H9 (cell line): Measurements from ENCODE around the gene COL18A1. TPM values are rescaled to one million over a fixed set of nuclear protein-coding genes. Genes with fewer than 3 reads are reported as not detected.

ENCODE experiments used
- DNase-seq: peaks from one replicate; pipeline ENCODE4 v3.0.0-alpha.2; 2017
- H2AFZ ChIP-seq: one replicate; pipeline ENCODE4 v1.6.1; 2013; ENCODE audit warnings: mild to moderate bottlenecking, low read length, control low read depth, moderate library complexity
- H2AK5ac ChIP-seq: 2 replicates; pipeline ENCODE4 v1.6.1; 2013; ENCODE audit warnings: low read length, control low read depth, mixed read lengths; ENCODE audit not compliant: insufficient read length
- H2BK120ac ChIP-seq: one replicate; pipeline ENCODE4 v1.6.1; 2013; ENCODE audit warnings: low read depth, mild to moderate bottlenecking, low read length, control low read depth, inconsistent platforms; ENCODE audit not compliant: poor library complexity, severe bottlenecking
- H2BK12ac ChIP-seq: 2 replicates; pipeline ENCODE4 v1.6.1; 2013; ENCODE audit warnings: low read length, control low read depth, mixed read lengths, low read depth; ENCODE audit not compliant: insufficient read length
- H2BK15ac ChIP-seq: 2 replicates; pipeline ENCODE4 v1.6.1; 2013; ENCODE audit warnings: low read depth, low read length, control low read depth
- H2BK20ac ChIP-seq: one replicate; pipeline ENCODE4 v1.6.1; 2013; ENCODE audit warnings: low read depth, mild to moderate bottlenecking, low read length, control low read depth, inconsistent platforms; ENCODE audit not compliant: poor library complexity, severe bottlenecking
- H2BK5ac ChIP-seq: 2 replicates; pipeline ENCODE4 v1.6.1; 2013; ENCODE audit warnings: low read length, control low read depth, mixed read lengths; ENCODE audit not compliant: insufficient read length
- H3K14ac ChIP-seq: 2 replicates; pipeline ENCODE4 v1.6.1; 2013; ENCODE audit warnings: low read length, control low read depth; ENCODE audit not compliant: insufficient read depth
- H3K18ac ChIP-seq: 2 replicates; pipeline ENCODE4 v1.6.1; 2013; ENCODE audit warnings: low read depth, mild to moderate bottlenecking, mixed read lengths, low read length, control low read depth; ENCODE audit not compliant: insufficient read length
- H3K23ac ChIP-seq: 2 replicates; pipeline ENCODE4 v1.6.1; 2013; ENCODE audit warnings: low read length, control low read depth, mixed read lengths, low read depth; ENCODE audit not compliant: insufficient read length
- H3K23me2 ChIP-seq: 2 replicates; pipeline ENCODE4 v1.6.1; 2013; ENCODE audit warnings: low read depth, mild to moderate bottlenecking, mixed read lengths, low read length, control low read depth; ENCODE audit not compliant: insufficient read length, poor library complexity, severe bottlenecking
- H3K27ac ChIP-seq: 2 replicates; pipeline ENCODE4 v1.5.1; 2013; ENCODE audit warnings: low read length, control low read depth, mixed read lengths, low read depth; ENCODE audit not compliant: insufficient read length
- H3K27me3 ChIP-seq: 2 replicates; pipeline ENCODE4 v1.6.1; 2013; ENCODE audit warnings: low read length, control low read depth, inconsistent platforms; ENCODE audit not compliant: insufficient read depth
- H3K4ac ChIP-seq: 2 replicates; pipeline ENCODE4 v1.6.1; 2013; ENCODE audit warnings: low read depth, mild to moderate bottlenecking, control low read depth, inconsistent platforms, low read length, moderate library complexity
- H3K4me1 ChIP-seq: 2 replicates; pipeline ENCODE4 v1.6.1; 2013; ENCODE audit warnings: low read length, control low read depth, inconsistent platforms; ENCODE audit not compliant: insufficient read depth
- H3K4me2 ChIP-seq: 2 replicates; pipeline ENCODE4 v1.6.1; 2013; ENCODE audit warnings: low read length, control low read depth, mixed read lengths; ENCODE audit not compliant: insufficient read length, insufficient read depth
- H3K56ac ChIP-seq: 2 replicates; pipeline ENCODE4 v1.6.1; 2013; ENCODE audit warnings: low read depth, mild to moderate bottlenecking, mixed read lengths, low read length, control low read depth; ENCODE audit not compliant: insufficient read length
- H3K79me1 ChIP-seq: 2 replicates; pipeline ENCODE4 v1.6.1; 2013; ENCODE audit warnings: low read depth, mild to moderate bottlenecking, moderate library complexity, low read length, control low read depth, inconsistent platforms; ENCODE audit not compliant: insufficient read depth, poor library complexity, severe bottlenecking
- H3K79me2 ChIP-seq: 2 replicates; pipeline ENCODE4 v1.6.1; 2013; ENCODE audit warnings: low read length, control low read depth, inconsistent platforms; ENCODE audit not compliant: insufficient read depth
- H3K9ac ChIP-seq: 2 replicates; pipeline ENCODE4 v1.6.1; 2013; ENCODE audit warnings: low read length, control low read depth, mixed read lengths; ENCODE audit not compliant: insufficient read length; ENCODE audit errors: extremely low read depth
- H3K9me3 ChIP-seq: one replicate; pipeline ENCODE4 v1.6.1; 2013; ENCODE audit warnings: low read depth, low read length, inconsistent platforms; ENCODE audit not compliant: control insufficient read depth
- H3T11ph ChIP-seq: one replicate; pipeline ENCODE4 v1.6.1; 2013; ENCODE audit warnings: mild to moderate bottlenecking, low read length, control low read depth, inconsistent platforms
- H4K20me1 ChIP-seq: one replicate; pipeline ENCODE4 v1.6.1; 2013; ENCODE audit not compliant: control insufficient read depth, insufficient read length, insufficient read depth
- H4K5ac ChIP-seq: 2 replicates; pipeline ENCODE4 v1.6.1; 2013; ENCODE audit warnings: low read depth, mild to moderate bottlenecking, mixed read lengths, low read length, control low read depth; ENCODE audit not compliant: insufficient read length
- H4K8ac ChIP-seq: replicated peaks from 2 replicates; pipeline ENCODE4 v1.6.1; 2013; ENCODE audit warnings: low read length, control low read depth, mixed read lengths, low read depth; ENCODE audit not compliant: insufficient read length
- H4K91ac ChIP-seq: 2 replicates; pipeline ENCODE4 v1.6.1; 2013; ENCODE audit warnings: low read depth, mild to moderate bottlenecking, moderate library complexity, mixed read lengths, low read length, control low read depth; ENCODE audit not compliant: insufficient read length
- H3K27ac Mint-ChIP-seq, 3 experiments: 2 replicates in 2 of 3; 3 replicates in 1 of 3; pipeline ENCODE4 v1.8.0; 2020 to 2021; ENCODE audit warnings: mixed read lengths in 3 of 3, mild to moderate bottlenecking in 1 of 3, moderate library complexity in 1 of 3
- H3K27me3 Mint-ChIP-seq: 2 replicates; pipeline ENCODE4 v1.8.0; 2021; ENCODE audit warnings: low read depth, mild to moderate bottlenecking, moderate library complexity, mixed read lengths
- H3K36me3 Mint-ChIP-seq, 3 experiments: 2 replicates in 2 of 3; 3 replicates in 1 of 3; pipeline ENCODE4 v1.8.0; 2020 to 2021; ENCODE audit warnings: low read depth in 3 of 3, mixed read lengths in 3 of 3; ENCODE audit not compliant: insufficient read depth in 1 of 3
- H3K4me1 Mint-ChIP-seq, 2 experiments: 2 replicates each; pipeline ENCODE4 v1.8.0; 2020; ENCODE audit warnings: mixed read lengths in 2 of 2
- H3K4me3 Mint-ChIP-seq, 2 experiments: 2 replicates in 1 of 2; 3 replicates in 1 of 2; pipeline ENCODE4 v1.8.0; 2020 to 2021; ENCODE audit warnings: mild to moderate bottlenecking in 2 of 2, mixed read lengths in 2 of 2, moderate library complexity in 1 of 2
- H3K9me3 Mint-ChIP-seq, 2 experiments: 2 replicates in 1 of 2; 3 replicates in 1 of 2; pipeline ENCODE4 v1.8.0; 2020; ENCODE audit warnings: mild to moderate bottlenecking in 2 of 2, mixed read lengths in 2 of 2, moderate library complexity in 1 of 2
- WGBS: extraction: QIAGEN DNeasy Blood & Tissue Kit; methylation state at CpG from one replicate; pipeline ENCODE4 v1.1.7; 2013; ENCODE audit warnings: missing lambda C conversion rate, low lambda C conversion rate, mixed read lengths; ENCODE audit not compliant: insufficient read length; ENCODE audit errors: extremely low coverage; 5-methylcytosine and 5-hydroxymethylcytosine counted together
- total RNA-seq: library from RNA; stranded (reverse); gene quantifications from 2 replicates; pipeline ENCODE4 v1.2.1, GENCODE V29; 2021
- TF ChIP-seq, protein P1 (sequence below): fragments of 200-600 bp; sonication (generic); conservative IDR thresholded peaks from 3 replicates; pipeline ENCODE4 v1.8.0; 2021; ENCODE audit warnings: antibody characterized with exemption, mild to moderate bottlenecking

COL18A1 gene
- total RNA-seq, 1 experiment from 2014 or later, result 232 TPM

DNA sequence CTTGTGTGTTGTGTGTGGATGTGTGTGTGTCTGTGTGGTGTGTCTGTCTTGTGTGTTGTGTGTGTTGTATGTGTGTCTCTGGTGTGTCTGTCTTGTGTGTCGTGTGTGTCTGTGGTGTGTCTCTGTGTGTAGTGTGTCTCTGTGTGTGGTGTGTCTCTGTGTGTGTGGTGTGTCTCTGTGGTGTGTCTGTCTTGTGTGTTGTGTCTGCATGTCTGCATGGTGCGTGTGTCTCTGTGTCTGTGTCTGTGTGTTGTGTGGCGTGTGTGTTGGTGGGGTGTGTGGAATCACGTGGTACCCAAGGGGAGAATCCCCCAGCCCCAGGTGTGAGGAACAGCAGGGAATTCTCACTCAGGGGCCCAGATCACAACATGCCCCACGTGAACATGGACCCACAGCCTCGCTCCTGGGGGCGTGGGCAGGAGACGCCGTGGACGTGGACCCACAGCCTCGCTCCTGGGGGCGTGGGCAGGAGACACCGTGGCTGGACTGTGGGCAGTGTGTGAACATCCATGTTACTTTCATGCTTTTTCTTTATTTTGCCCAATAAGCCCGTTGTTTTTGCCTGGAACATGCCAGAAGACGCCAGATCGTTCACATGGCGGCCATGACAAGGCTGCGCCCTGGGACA is 69.5 kb downstream of the COL18A1 start:
- no peak overlapping the region for H2BK5ac ChIP-seq
- H4K8ac ChIP-seq, result no peak overlapping the region
- Mint-ChIP-seq H3K9me3 (peaks cover 0 to 2% of the 10 kb centered on the region in 2 experiments; a peak in 2 of 5 replicates), H3K27me3 (no peaks in the 10 kb centered on the region; the same call in 1 of the 2 replicates), H3K27ac (peak overlapping the region in 2 of 3 experiments; percentile 3 to 12; a peak in 4 of 7 replicates), H3K4me3 (no peak overlapping the region), H3K4me1 (peaks cover 6 to 14% of the 10 kb centered on the region in 2 experiments; a peak in 3 of 4 replicates), H3K36me3 (peaks cover 26 to 65% (median 43%) of the 10 kb centered on the region in 3 experiments; a peak in 6 of 7 replicates)
- no peaks in the 10 kb centered on the region for H3K9me3 ChIP-seq
- no CpG with 5 or more reads among the region's 18 CpGs for WGBS
- no peak overlapping the region for H2AK5ac ChIP-seq
- H4K91ac ChIP-seq, result no peak overlapping the region
- H2BK15ac ChIP-seq, result no peak overlapping the region
- H2AFZ ChIP-seq, result no peak overlapping the region
- no peak overlapping the region for H3K4ac ChIP-seq
- H3K23ac ChIP-seq, result no peak overlapping the region
- no peak overlapping the region for H2BK20ac ChIP-seq
- TF ChIP-seq, protein P1, sequence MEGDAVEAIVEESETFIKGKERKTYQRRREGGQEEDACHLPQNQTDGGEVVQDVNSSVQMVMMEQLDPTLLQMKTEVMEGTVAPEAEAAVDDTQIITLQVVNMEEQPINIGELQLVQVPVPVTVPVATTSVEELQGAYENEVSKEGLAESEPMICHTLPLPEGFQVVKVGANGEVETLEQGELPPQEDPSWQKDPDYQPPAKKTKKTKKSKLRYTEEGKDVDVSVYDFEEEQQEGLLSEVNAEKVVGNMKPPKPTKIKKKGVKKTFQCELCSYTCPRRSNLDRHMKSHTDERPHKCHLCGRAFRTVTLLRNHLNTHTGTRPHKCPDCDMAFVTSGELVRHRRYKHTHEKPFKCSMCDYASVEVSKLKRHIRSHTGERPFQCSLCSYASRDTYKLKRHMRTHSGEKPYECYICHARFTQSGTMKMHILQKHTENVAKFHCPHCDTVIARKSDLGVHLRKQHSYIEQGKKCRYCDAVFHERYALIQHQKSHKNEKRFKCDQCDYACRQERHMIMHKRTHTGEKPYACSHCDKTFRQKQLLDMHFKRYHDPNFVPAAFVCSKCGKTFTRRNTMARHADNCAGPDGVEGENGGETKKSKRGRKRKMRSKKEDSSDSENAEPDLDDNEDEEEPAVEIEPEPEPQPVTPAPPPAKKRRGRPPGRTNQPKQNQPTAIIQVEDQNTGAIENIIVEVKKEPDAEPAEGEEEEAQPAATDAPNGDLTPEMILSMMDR, result no peak
- H3K4me1 ChIP-seq, result no peaks in the 10 kb centered on the region
- H3K4me2 ChIP-seq, result no peak overlapping the region
- H3K14ac ChIP-seq, result no peak overlapping the region
- H3K18ac ChIP-seq, result no peak overlapping the region
- H2BK120ac ChIP-seq, result no peak overlapping the region
- H3K9ac ChIP-seq, result no peak overlapping the region
- no peaks in the 10 kb centered on the region; the same call in 1 of the 2 replicates for H3K79me2 ChIP-seq
- no peak overlapping the region for H4K5ac ChIP-seq
- DNase-seq, result no peak
- no peaks in the 10 kb centered on the region for H3K23me2 ChIP-seq
- no peaks in the 10 kb centered on the region for H4K20me1 ChIP-seq
- H3K56ac ChIP-seq, result no peak overlapping the region
- no peak overlapping the region for H3K27ac ChIP-seq
- no peak overlapping the region for H2BK12ac ChIP-seq
- no peak overlapping the region for H3T11ph ChIP-seq
- H3K27me3 ChIP-seq, result no peaks in the 10 kb centered on the region
- peaks cover 7% of the 10 kb centered on the region for H3K79me1 ChIP-seq
